Mesendoderm (in vitro differentiated cells): ENCODE results near the gene GDPD1. TPM values are rescaled to one million over a fixed set of nuclear protein-coding genes. Genes with fewer than 3 reads are reported as not detected.

ENCODE experiments used
- small RNA-seq: library from polyadenylated mRNA; stranded (forward); fragments of <200 nt; extraction: miRNeasy Mini kit (QIAGEN cat#:217004); gene quantifications from one replicate; pipeline ENCODE3, GENCODE V24; 2013; ENCODE audit not compliant: insufficient read depth

Gene GDPD1

Small RNAs within 50 kb of the gene (small RNA-seq; reads per million reads assigned to genes)
- gene RF00019 (not detected), gene SNRPGP17 (not detected)
